D341Med (cell line): ENCODE measurements around the gene LORICRIN.

Source experiments
- DNase-seq: peaks from one replicate; pipeline ENCODE4 v3.0.0; 2012; ENCODE audit warnings: low spot score

LORICRIN gene

DNA sequence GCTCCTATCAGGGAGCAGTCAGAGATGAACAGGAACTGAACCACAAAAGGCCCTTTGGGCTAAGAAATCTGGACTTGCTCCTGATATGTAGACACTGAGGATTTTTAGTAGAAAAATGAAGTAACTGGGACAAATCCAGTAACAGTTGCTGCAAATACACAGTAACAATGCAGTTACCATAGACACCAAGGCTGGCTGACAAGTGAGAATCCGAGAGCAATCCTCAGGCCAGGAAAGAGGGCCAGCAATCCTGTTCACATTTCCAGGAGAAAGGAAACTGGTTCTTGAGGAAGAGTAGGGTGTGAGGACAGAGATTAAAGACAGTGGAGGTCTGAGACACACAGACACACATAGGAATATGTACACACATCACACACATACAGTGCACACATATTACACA, 9.3 kb upstream of the LORICRIN start:
- DNase-seq, result no peak

DNA sequence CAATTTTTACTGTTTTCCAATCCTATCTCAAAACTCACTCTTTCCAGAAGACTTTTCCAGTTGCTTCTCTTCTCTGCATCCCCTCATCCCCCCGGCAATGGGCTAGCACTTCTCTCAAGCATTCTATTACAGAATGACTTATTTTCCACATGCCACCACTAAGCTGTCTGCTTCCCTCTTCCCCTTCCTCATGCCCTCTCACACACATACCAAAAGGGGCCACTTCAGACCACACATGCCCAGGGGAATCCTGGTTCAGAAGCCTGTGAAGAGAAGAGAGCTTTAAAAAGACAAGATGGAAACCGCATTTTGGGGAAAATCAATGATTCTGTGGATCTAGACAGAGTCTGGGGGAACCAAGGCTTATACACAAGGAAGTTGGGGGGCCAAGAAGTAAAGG, 8.4 kb upstream of the LORICRIN start:
- peak; percentile 3 for DNase-seq

DNA sequence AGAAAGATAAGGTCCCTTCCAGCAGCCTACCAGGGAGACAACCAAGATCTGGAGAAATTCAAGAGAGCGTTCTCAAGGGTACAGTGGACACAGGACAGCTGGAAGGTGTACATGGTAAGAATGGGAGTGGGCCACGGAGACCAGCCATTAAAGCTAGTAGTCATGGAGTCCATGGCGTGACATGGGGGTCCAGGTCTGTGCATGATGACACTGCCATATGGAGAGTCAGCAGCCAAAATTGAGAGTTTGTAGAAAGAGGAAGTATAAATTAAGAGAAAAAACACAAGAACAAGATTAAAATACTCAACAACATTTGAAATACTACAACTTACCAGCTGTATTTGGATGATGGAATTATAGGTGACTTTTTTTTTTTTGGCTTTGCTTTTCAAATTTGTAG, 7.9 kb upstream of the LORICRIN start:
- DNase-seq, result peak; percentile 4

DNA sequence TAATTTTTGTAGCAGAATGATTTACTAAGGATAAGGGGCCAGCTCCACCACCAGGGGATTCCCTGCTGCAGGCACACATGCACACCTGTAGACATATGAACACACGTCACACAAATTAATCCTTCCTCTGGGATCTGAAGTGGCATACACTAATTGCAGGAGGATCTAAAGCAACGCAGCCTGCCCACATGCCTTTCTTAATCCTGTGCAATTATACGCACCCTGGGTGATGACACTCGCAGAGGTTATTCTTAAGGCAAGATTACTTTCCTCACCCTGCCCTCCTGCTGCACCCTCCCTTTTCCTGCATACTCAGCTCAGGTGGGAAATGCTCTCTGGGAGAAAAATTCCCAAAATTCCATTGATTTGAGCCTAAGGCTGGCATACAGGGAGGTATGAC, 7.5 kb upstream of the LORICRIN start:
- peak; percentile 21 for DNase-seq

DNA sequence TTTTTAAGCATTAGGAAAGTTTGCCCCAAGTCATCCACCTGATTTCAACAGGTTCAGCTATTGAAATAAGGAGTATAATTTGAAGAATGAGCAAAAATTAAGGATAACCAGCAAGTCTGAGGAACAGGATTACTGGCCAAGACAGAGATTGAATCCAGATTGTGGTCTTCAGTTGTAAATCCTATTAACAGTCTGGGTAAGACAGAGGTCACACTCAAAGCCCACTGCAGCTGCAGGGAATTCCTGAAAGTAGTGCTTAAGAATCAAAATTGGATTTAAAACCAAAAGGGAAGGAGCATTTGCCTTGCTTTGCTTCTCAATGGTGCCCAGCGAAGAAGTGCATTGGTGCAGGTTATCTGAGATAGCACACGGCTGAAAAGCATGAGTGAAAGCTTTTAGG, 6.4 kb upstream of the LORICRIN start:
- no peak for DNase-seq

DNA sequence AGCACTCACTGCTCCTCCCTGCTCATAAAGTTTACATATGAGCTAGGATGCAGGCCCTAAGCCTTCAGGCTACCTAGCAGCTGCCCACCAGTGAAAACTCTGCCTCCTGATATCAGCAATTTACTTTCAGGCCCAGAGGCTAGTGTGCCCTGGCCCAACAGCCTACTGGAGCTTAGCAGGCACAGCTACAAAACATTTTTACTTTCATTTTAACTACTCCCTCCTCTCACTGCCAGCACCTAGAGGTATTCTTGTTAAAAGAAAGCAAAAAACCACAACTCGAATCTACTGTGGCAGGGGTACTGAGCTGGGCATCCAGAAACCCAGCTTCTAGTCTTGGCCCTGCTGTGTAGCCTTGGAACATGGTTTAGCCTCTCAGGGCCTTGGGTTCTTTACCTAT, 5.8 kb upstream of the LORICRIN start:
- peak; percentile 2 for DNase-seq

DNA sequence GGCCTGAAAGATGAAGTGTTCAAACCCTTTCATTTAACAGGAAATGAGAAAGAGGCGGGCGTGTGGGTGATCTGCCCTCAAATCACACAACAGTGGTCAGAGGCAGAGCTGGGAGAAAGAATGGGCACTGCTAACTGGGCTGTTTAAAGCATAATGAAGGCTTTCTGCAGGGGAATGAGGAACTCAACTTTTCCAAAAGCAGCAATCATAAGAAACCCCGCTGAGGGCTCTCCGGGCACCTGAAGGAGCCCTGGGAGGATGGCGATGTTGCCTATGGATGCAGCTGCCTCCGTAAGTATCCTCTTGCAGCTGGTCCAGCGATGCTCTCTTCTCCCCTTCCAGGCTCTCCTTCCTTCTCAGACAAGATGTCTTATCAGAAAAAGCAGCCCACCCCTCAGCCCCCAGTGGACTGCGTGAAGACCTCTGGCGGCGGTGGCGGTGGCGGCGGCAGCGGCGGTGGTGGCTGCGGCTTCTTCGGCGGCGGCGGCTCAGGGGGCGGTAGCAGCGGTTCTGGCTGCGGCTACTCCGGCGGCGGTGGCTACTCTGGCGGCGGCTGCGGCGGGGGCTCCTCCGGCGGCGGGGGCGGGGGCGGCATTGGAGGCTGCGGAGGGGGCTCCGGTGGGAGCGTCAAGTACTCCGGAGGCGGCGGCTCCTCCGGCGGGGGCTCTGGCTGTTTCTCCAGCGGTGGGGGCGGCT, 1.2 kb downstream of the LORICRIN start:
- DNase-seq, result peak; percentile 51

DNA sequence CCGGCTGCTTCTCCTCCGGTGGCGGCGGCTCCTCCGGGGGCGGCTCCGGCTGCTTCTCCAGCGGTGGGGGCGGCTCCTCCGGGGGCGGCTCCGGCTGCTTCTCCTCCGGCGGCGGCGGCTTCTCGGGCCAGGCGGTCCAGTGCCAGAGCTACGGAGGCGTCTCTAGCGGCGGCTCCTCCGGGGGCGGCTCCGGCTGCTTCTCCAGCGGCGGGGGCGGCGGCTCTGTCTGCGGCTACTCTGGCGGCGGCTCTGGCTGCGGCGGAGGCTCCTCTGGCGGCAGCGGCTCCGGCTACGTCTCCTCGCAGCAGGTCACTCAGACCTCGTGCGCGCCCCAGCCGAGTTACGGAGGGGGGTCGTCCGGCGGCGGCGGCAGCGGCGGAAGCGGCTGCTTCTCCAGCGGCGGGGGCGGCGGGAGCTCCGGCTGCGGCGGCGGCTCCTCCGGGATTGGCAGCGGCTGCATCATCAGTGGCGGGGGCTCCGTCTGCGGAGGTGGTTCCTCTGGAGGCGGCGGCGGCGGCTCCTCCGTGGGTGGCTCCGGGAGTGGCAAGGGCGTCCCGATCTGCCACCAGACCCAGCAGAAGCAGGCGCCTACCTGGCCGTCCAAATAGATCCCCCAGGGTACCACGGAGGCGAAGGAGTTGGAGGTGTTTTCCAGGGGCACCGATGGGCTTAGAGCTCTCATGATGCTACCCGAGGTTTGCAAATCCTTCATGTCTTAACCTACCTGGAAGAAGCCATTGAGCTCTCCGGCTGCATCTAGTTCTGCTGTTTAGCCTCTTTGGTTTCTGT, 2.0 kb downstream of the LORICRIN start:
- DNase-seq, result peak; percentile 51

DNA sequence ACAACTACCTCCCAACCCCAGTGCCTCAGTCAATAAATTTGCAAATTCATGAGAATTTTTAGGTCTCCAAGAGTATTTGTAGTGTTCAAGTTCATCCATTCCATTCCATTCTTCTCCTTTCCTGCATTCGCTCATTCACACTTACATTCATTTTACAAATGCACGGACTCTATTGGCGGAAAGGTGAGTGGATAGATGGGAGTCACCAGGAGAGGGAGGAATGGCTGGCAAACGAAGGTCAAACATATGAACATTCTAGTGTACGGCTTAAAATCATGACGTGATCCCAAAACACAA, 2.5 kb downstream of the LORICRIN start:
- DNase-seq, result no peak

DNA sequence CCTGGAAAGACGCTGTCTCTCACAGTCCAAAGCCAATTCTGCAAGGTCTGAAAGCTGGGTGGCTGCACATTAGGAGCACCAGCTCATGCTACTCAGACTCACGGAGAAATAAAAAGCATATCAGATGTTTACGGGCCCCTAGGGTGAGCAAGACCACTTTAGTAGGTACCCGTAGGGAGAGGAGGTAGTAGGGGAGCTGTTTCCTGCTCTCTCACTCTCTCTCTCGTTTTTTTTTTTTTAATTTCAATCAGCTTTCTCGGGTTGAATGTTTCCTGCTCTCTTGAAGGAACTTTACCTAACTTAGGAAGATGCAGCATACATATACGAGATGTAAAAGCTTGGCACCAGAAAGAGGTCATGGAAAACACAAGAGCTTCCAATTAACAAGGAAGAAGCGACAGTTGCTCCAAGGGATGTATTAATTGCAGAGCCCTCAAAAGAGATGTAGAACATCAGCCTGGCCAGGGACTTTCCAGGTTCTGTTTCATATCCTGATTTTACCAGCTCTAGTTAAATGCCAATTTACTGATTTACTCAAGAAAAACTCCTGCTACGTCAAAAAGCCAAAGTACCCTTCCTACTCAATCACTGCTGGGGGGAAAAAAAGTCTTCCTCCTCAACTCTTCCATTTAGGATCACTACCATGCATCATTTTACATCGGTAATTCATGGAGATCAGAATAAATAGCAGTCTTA, 3.1 kb downstream of the LORICRIN start:
- DNase-seq, result peak; percentile 7

DNA sequence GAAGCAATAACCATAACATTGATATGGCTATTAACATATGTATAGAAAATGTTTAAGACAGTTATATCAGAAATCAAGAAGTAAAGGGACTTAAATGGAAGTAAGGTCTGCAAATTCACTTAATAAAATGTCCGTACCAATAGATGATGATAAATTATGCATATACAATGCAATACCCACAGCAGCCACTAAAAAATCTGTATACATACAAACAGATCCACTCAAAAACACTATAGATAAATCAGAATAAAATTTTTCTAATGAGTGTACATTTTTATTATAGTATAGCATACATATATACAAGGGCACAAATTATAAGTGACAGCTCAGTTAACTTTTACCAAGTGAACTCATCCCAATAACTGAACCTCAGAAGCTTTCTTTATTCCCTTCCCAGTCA, 6.0 kb downstream of the LORICRIN start:
- DNase-seq, result no peak

DNA sequence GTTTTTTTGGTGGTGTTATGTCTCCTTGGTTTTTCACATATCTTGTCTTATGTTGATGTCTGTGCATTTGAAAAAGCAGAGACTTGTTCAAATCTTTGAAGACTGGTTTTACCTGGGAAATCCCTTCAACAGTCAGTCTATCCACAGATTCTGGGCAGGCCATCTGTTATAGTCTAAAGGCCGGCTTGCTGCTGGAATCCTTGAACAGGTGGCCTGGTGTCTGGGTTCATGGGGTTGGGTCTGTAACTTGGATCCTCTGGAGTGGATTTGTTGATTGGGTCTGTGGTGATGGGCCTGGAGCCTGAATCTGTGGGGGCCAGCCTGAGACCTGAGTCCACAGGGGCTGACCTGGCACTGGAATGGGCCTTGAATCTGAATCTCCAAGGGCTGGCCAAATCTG, 12.2 kb downstream of the LORICRIN start:
- DNase-seq, result no peak

DNA sequence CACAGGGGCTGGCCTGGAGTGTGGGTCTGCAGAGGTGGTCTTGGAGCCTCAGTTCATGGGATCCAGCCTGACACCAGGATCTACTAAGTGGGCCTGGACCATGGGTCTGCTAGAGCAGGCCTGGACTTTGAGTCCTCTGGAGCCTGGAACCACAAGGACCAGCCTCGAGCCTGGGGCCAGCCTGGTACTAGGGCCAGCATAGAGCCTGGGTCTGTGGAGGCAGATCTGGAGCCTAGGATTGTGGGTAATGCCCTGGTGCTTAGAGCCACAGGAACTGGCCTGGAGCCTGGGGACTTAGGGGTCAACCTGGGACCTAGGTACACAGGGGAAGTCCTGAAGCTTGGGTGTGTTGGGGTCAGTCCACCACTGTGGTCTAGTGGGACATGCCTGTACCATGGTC, 12.7 kb downstream of the LORICRIN start:
- DNase-seq, result no peak

DNA sequence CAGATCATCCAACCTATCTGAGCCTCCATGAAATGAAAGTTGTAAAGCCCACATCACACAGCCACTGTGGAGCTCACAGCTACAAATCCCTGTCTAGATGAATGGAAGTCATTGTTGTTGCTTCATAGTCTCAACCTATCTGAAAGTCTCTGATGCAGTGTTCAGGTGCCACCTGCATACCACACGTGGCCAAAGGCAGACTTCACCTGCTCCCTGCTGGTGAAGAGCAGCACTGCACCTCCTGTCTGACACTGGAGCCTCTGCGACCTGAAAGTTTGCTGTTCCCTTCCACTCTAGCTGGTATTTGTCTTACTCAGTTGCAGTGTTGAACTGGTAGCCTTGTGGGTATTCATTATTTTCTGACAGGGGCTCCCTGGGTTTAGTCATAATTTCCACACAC, 18.4 kb downstream of the LORICRIN start:
- no peak for DNase-seq

DNA sequence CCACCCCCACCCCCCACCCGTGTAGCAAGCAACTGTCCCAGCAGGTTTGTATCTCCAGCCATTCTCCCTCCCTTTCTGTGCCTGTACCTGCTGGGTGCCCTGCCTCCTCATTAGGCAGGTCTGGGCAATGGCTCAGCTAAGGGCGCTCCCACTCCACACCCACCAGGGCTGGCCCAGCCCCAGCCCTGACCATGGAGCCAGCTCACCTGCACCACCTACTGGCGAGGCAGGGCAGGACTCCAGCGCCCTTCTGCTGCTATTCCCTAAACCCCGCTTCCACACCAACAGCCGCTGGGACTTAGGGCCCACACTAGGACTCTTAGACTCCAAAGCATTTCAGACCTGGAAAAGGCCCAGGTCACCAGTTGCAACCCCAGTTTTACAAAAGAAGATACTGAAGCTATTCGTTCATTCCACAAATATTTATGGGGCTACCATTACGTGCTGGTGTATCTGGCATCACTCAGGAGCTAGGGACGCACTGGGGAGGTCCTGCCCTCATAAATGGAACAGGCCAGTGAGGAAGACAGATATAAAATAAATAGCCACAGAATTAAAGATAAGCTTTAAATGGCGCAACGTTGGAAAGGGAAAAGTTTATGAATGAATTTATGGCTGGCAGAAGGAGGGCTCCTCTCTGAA, 29.3 kb downstream of the LORICRIN start:
- peak; percentile 67 for DNase-seq

DNA sequence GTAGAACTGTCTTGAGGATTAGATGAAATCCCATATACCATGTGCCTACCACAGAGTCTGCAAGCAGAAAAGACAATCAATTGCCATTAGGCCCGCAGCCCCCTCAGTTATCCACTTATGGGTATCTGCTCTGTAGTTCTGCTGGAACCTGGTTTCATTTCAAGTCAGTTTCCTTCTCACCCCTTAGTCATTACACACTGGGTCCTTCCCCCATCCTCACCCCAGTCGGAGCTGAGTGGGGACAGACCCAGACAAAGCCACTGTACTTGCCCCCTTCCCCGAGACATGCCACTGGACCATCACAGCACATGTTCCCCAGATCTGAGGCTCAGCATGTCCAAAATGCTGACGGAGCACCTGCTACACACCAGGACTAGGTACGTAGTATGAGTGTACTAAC, 32.0 kb downstream of the LORICRIN start:
- no peak for DNase-seq

DNA sequence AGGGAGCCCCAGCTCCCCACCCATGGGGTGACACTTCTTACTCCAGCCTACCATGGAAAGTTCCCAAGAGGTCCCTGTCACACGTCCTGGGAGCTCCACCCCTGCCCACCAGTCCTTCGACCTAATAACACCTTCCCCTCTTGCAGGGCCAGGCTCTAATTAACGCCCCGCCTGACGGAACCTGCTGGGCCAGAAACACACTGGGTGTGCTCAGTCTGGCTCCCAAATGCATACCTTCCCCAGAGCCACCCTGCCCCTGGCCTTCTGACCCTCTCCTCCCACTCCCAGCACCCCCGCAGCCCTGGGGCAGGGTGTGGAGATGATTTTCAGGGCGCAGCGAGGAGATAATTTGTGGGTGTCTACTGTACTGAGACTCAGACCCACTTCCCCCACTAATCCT, 32.7 kb downstream of the LORICRIN start:
- DNase-seq, result no peak

DNA sequence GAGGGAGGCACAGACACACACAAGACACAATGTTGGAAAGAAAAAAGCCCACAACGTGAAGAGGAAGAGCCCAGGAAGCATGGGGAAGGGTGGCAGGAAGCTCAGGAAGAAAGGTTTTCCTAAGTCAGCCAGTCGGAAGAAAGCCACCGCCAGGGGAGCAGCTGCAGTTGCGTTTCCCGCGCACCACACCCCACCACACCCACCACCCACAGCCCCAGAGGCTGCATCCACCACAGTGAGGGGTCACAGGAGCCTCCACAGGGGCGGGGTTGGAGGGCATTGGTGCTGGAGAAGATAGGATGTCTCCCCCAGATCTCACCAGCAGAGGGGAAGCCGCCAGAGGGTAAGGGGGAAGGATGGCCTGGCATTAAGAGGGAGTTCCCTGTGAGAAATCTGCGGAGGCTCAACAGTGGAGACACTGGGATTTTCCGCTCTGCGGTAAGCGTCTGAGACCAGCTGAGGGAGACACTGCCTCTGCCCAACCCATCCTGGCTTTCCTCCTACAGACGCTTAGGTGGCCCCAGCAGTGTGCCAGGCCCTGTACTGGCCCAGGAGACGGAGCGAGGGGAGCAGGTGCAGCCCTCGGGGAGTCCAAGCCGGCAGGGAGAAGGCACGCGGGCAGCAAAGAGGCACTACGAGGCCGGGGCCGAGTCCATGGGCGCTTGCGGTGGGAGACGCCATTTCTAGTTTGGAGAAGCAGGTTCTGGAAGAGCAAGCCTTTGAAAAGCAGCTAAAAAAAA, 33.4 kb downstream of the LORICRIN start:
- DNase-seq, result no peak

DNA sequence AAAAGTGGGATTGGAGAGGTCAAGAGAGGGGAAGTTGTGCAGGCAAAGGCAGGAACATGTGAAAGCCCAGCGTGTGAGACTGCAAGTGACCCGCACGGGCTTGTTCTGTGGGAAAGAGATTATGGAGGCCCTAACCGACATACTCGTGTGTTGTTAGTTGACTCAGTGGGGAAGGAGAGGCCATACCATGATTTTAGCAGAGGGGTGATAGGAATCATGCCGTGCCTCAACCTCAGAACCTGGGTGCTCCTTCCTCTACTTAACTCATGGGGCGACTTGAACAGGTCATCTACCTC, 33.9 kb downstream of the LORICRIN start:
- no peak for DNase-seq

DNA sequence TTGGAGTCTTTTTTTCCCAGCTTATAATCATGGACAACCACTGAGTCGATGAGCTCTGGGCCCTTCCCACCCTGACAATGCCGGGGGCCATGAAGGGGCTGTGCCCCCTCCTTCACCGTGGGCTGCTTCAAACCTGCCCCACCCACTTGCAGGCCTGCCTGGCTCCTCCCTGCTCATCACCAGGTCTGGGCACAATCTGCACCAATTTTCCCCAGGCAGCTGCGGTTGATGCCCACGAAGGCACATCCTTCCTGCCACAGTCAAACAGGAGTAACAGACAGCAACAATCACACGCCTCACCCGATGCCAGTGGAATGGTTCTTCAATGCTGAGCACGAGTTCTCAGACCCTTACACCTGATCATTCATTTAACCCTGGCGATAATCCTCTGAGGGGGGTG, 34.4 kb downstream of the LORICRIN start:
- no peak for DNase-seq

DNA sequence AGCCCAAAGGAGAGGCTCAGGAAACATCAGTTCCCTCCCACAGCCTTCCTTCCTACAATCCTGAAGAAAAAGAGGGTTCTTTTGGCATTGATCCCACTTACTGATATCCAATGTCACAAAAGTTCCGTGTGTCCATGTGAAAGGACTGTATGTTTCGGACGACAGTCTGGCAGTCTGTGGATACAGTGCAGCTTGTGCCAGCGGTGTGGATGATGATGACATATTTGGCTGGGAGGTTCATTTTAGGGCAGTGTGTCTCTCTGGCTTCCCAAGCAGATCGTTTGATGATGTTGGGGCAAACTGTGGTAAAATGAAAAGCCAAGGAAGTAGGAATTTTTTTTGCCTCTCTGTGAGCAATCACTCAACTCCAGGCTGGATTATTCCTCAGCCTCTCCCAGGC, 42.8 kb downstream of the LORICRIN start:
- DNase-seq, result no peak

DNA sequence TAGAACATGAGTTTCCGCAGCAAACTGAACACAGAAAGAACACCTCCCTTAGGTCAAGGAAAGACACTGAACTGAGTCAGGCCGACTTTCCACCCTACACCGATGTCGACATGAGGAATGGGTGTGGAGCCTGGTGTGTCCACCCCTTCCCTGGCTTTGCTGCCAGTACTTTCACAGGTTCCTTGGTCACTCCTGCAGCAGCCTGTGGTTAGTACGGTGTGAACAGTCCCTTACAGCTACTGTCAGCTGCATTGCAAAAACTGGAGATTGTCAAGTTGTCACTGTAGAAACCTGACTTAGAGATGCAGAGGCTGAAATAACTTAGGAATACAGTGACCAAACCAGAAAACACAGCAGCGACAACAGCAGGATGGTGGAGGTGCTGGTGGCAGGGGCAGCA, 46.2 kb downstream of the LORICRIN start:
- no peak for DNase-seq
